ENCODE data around the gene NRXN2. TPM values are rescaled to one million over a fixed set of nuclear protein-coding genes. Genes with fewer than 3 reads are reported as not detected.

Gene NRXN2
- total RNA-seq, 1 donor from 2014 or later: not detected

DNA sequence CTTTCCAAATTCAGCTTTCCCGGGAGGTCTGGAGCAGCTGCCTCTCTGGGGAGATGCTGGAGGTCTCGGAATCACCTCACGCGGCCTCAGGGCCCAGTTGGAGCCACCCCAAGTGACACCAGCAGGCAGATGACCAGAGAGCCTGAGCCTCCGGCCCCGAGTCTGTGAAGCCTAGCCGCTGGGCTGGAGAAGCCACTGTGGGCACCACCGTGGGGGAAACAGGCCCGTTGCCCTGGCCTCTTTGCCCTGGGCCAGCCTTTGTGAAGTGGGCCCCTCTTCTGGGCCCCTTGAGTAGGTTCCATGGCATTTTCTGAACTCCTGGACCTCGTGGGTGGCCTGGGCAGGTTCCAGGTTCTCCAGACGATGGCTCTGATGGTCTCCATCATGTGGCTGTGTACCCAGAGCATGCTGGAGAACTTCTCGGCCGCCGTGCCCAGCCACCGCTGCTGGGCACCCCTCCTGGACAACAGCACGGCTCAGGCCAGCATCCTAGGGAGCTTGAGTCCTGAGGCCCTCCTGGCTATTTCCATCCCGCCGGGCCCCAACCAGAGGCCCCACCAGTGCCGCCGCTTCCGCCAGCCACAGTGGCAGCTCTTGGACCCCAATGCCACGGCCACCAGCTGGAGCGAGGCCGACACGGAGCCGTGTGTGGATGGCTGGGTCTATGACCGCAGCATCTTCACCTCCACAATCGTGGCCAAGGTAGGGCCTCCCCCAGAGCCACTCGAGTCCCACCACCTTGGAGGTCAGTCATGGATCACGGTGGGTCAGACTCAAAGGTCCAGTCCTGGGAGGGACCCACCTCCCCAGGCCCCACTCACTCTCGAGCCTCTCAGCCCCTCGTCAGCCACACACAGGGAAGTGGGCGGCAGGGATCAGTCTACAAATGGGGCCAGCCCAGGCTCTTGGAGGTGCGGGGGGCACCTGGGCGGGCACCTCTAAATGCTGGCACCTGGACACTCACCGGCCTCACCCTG, 131.5 kb downstream of the NRXN2 start:
- no peak overlapping the region for H3K4me3 ChIP-seq (ENCODE audit: low read depth, low read length)
- TF ChIP-seq CTCF (IDR thresholded peaks at IDR 0.05; ENCODE audit: insufficient read depth, low read length, severe bottlenecking): no peak
- no peaks in the 10 kb centered on the region for H3K36me3 ChIP-seq (ENCODE audit: control insufficient read depth, insufficient read depth, low read length)
- FAIRE-seq: no peak
- no peak for DNase-seq (ENCODE audit: low read depth)
- H3K27me3 ChIP-seq (ENCODE audit: control insufficient read depth, insufficient read depth, low read length): peaks cover 1% of the 10 kb centered on the region

- Histone ChIP-seq H3K36me3 (ENCODE audit: control insufficient read depth, insufficient read depth, low read length) (no peaks in the 10 kb centered on the region), H3K4me3 (ENCODE audit: low read depth, low read length) (no peak within 1 kb of the TSS), H3K27me3 (ENCODE audit: control insufficient read depth, insufficient read depth, low read length) (peaks cover 1% of the 10 kb centered on the region)
- no peak for TF ChIP-seq CTCF (IDR thresholded peaks at IDR 0.05; ENCODE audit: insufficient read depth, low read length, severe bottlenecking)
- FAIRE-seq (no peak), DNase-seq (ENCODE audit: low read depth) (no peak)
These were observed 132.2 kb downstream of the NRXN2 start, which contains the start of gene SLC22A12 for GRCh38 chr11:64590763-64591221. SLC22A12 (plus strand) TSS chr11:64591220; CDS start chr11:64591557, 337 bp downstream.

GRCh38 chr11:64588701-64589100, 134.3 kb downstream of the NRXN2 start:
- Histone ChIP-seq H3K27me3 (ENCODE audit: control insufficient read depth, insufficient read depth, low read length) (peaks cover 1% of the 10 kb centered on the region), H3K36me3 (ENCODE audit: control insufficient read depth, insufficient read depth, low read length) (no peaks in the 10 kb centered on the region), H3K4me3 (ENCODE audit: low read depth, low read length) (no peak overlapping the region)
- DNase-seq (ENCODE audit: low read depth) (no peak), FAIRE-seq (no peak)
- TF ChIP-seq CTCF (IDR thresholded peaks at IDR 0.05; ENCODE audit: insufficient read depth, low read length, severe bottlenecking): no peak

DNA sequence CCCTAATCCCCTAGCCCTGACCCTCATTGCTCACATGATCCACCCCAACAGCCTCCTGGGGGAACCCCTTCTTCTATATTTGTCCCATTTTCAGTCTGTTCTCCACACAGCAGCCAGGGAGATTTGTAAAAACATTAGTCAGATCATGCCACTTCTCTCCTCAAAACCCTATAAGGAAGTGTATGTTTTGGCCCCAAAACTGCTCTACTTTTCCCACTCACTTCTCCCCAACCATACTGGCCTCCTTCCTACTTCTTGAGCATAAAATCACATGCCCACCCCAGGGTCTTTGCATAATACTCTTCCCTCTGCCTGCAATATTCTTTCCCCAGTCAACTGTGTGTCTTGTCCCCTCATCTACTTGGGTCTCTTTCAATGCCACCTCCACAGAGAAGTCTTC, 136.6 kb downstream of the NRXN2 start:
- no peak for DNase-seq (ENCODE audit: low read depth)

DNA sequence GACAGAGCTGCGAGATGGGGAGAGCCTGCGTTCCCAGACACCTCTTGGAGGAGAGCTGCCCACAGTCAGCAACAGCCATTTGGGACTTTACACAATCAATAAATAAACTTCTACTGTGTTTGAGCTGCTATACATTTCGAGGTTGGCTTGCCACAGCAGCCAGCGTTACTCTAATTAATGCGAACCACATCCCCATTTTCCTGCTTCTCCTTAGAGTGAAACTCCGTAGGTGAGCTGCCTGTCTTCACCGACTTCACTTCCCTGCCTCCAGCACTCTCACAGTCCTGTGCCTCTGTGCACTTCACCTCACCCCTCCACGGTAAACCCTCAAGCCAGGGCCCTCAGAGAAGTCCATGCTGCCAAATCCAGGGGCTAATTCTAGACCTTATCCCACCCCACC, 137.8 kb downstream of the NRXN2 start:
- H3K36me3 ChIP-seq (ENCODE audit: control insufficient read depth, insufficient read depth, low read length): no peaks in the 10 kb centered on the region
- no peak for DNase-seq (ENCODE audit: low read depth)
- no peak for TF ChIP-seq CTCF (IDR thresholded peaks at IDR 0.05; ENCODE audit: insufficient read depth, low read length, severe bottlenecking)
- peaks cover 5% of the 10 kb centered on the region for H3K27me3 ChIP-seq (ENCODE audit: control insufficient read depth, insufficient read depth, low read length)
- no peak for FAIRE-seq
- H3K4me3 ChIP-seq (ENCODE audit: low read depth, low read length): no peak overlapping the region

More for the DNA sequence above, 136.6 kb downstream of the NRXN2 start:
- Histone ChIP-seq H3K27me3 (ENCODE audit: control insufficient read depth, insufficient read depth, low read length) (peaks cover 1% of the 10 kb centered on the region), H3K36me3 (ENCODE audit: control insufficient read depth, insufficient read depth, low read length) (no peaks in the 10 kb centered on the region), H3K4me3 (ENCODE audit: low read depth, low read length) (no peak overlapping the region)
- no peak for TF ChIP-seq CTCF (IDR thresholded peaks at IDR 0.05; ENCODE audit: insufficient read depth, low read length, severe bottlenecking)
- no peak for FAIRE-seq

Data from bronchial epithelial cell (primary cell).